ENCODE results near the gene CBARP. TPM values are rescaled to one million over a fixed set of nuclear protein-coding genes. Genes with fewer than 3 reads are reported as not detected.
A peak's percentile ranks its signal among the peaks of the same experiment; 100 is the strongest.
"Not testable (repeated sequence)": the region's sequence is repeated elsewhere in the genome, so short reads cannot be mapped to it uniquely, and the experiment has no call there.

CBARP gene
- total RNA-seq, 1 donor from 2014 or later = 1.5 TPM

GRCh38 chr19:1200614-1201013 lies 37.2 kb downstream of the CBARP start:
- DNase-seq (ENCODE audit: low spot score); H3K4me3 Mint-ChIP-seq; intact Hi-C loops (cut with micrococcal nuclease); H3K27ac Mint-ChIP-seq; H3K36me3 Mint-ChIP-seq (ENCODE audit: low read depth); H3K27me3 Mint-ChIP-seq (ENCODE audit: insufficient read depth); H3K9me3 Mint-ChIP-seq: not testable (repeated sequence)
- peaks cover 14% of the 10 kb centered on the region for H3K4me1 Mint-ChIP-seq (ENCODE audit: low read depth)

DNA sequence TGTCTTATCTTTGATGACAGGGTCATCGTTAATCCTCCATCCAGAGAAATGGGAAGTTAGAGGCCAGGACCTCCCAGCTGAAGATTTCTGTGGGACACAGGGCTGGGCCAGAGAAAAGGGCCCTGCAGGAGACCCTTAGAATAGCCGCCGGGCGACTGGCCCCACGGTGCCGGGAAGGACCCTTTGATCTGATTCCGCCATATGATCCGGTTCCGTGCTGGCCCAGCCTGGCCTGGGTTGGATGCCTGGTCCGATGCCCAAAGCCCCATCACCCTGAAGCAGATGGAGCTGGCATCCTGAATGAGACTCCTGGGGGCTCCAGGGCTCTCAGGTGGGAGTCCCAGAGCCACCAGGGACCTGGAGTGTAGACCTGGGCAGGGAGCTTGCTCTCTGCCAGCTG lies 38.3 kb downstream of the CBARP start:
- H3K9me3 Mint-ChIP-seq = no peaks in the 10 kb centered on the region
- H3K4me1 Mint-ChIP-seq (ENCODE audit: low read depth) = peaks cover 13% of the 10 kb centered on the region
- no peaks in the 10 kb centered on the region for H3K27me3 Mint-ChIP-seq (ENCODE audit: insufficient read depth)
- peaks cover 3% of the 10 kb centered on the region for H3K36me3 Mint-ChIP-seq (ENCODE audit: low read depth)
- no peak overlapping the region for H3K4me3 Mint-ChIP-seq
- H3K27ac Mint-ChIP-seq = no peak overlapping the region
- intact Hi-C loops (cut with micrococcal nuclease) = no loop called here
- no peak for DNase-seq (ENCODE audit: low spot score)

DNA sequence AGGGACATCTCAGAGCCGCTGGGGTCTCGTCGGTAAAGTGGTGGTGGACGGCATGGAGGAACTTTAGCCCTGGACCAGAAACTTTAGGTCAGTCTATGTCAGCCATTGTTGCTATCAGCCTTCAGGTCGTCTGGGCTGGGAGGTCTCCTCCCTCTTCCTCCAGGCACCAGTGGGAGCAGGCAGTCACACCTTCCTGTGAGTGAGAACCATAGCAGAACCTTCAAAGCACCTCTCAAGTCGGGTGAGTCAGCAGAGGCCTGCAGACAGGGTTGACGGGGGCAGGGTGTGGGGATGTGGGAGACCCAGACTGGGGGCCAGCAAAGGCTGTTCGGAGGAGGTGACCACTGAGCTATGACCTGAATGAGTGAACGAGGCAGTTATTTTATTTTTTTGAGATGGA lies 48.4 kb downstream of the CBARP start:
- no peaks in the 10 kb centered on the region for H3K9me3 Mint-ChIP-seq
- intact Hi-C loops (cut with micrococcal nuclease) = loop anchor here (1.0 kb wide), 2 partner anchors 15 to 90 kb away; partner anchors contain the start of gene SBNO2
- H3K36me3 Mint-ChIP-seq (ENCODE audit: low read depth) = no peaks in the 10 kb centered on the region
- H3K27ac Mint-ChIP-seq = peak overlapping the region; percentile 83
- peak overlapping the region; percentile 46 for H3K4me3 Mint-ChIP-seq
- DNase-seq (ENCODE audit: low spot score) = peak; percentile 56
- H3K27me3 Mint-ChIP-seq (ENCODE audit: insufficient read depth) = no peaks in the 10 kb centered on the region
- H3K4me1 Mint-ChIP-seq (ENCODE audit: low read depth) = peaks cover 34% of the 10 kb centered on the region

GRCh38 chr19:1183543-1184172 lies 54.1 kb downstream of the CBARP start:
- Mint-ChIP-seq H3K27me3 (ENCODE audit: insufficient read depth) (no peaks in the 10 kb centered on the region), H3K4me3 (no peak overlapping the region), H3K4me1 (ENCODE audit: low read depth) (peaks cover 22% of the 10 kb centered on the region), H3K27ac (no peak overlapping the region), H3K9me3 (no peaks in the 10 kb centered on the region), H3K36me3 (ENCODE audit: low read depth) (peaks cover 1% of the 10 kb centered on the region)
- no peak for DNase-seq (ENCODE audit: low spot score)
- intact Hi-C loops (cut with micrococcal nuclease) = no loop called here

DNA sequence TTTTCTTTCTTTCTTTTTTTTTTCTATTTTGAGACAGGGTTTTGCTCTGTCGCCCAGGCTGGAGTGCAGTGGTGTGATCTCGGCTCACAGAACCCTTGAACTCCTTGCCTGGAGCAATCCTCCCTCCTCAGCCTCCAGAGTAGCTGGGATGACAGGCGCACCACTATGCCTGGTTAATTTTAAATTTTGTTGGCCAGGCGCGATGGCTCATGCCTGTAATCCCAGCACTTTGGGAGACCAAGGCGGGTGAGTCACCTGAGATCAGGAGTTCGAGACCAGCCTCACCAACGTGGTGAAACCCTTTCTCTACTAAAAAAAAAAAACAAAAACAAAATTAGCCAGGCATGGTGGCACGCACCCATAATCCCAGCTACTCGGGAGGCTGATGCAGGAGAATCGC lies 55.1 kb downstream of the CBARP start:
- Mint-ChIP-seq H3K4me3 (no peak overlapping the region), H3K27me3 (ENCODE audit: insufficient read depth) (no peaks in the 10 kb centered on the region), H3K4me1 (ENCODE audit: low read depth) (peaks cover 24% of the 10 kb centered on the region), H3K36me3 (ENCODE audit: low read depth) (peaks cover 1% of the 10 kb centered on the region), H3K9me3 (no peaks in the 10 kb centered on the region), H3K27ac (no peak overlapping the region)
- no peak for DNase-seq (ENCODE audit: low spot score)
- intact Hi-C loops (cut with micrococcal nuclease) = no loop called here

DNA sequence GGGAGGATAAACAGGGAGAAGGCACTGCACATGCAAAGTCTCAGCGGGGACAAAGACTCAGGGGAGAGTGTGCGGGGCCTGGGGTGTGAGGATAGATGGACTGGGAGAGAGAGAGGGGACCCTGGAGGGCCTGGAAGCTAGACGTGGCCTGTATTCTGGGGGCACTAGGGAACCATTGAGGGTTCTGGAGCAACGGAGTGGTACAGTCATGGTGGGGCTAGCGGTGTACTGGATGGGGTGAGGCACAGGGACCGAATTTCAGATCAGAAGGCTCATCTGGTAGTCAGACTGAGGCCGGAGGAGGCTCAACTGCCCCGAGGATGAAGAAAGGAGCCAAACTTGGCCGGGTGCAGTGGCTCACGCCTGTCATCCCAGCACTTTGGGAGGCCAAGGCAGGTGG lies 55.7 kb downstream of the CBARP start:
- no peak for DNase-seq (ENCODE audit: low spot score)
- H3K4me3 Mint-ChIP-seq = no peak overlapping the region
- no peaks in the 10 kb centered on the region for H3K27me3 Mint-ChIP-seq (ENCODE audit: insufficient read depth)
- peaks cover 30% of the 10 kb centered on the region for H3K4me1 Mint-ChIP-seq (ENCODE audit: low read depth)
- H3K36me3 Mint-ChIP-seq (ENCODE audit: low read depth) = peaks cover 1% of the 10 kb centered on the region
- H3K9me3 Mint-ChIP-seq = no peaks in the 10 kb centered on the region
- intact Hi-C loops (cut with micrococcal nuclease) = no loop called here
- H3K27ac Mint-ChIP-seq = peak overlapping the region; percentile 31

DNA sequence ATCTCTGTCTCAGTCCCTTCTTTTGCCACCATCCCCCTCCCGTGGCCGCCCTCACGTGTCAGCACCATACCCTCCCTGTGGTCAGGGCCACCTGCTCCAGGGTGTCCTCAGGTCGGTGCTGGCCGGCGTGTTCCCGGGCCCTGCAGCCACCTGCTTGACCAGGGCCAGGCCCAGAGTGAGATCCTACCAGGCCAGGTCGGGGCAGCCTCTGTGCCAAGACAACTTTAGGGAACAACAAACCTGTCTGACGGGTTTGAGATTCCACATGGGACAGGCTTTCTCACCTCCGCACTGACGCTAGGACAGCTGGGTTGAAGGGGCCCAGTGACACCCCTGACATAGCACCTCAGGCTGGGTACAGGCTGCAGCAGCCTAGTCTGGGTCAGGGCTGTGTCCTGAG lies 56.2 kb downstream of the CBARP start:
- no peak for DNase-seq (ENCODE audit: low spot score)
- no peak overlapping the region for H3K4me3 Mint-ChIP-seq
- H3K9me3 Mint-ChIP-seq = no peaks in the 10 kb centered on the region
- peaks cover 1% of the 10 kb centered on the region for H3K36me3 Mint-ChIP-seq (ENCODE audit: low read depth)
- peak overlapping the region; percentile 31 for H3K27ac Mint-ChIP-seq
- intact Hi-C loops (cut with micrococcal nuclease) = no loop called here
- H3K27me3 Mint-ChIP-seq (ENCODE audit: insufficient read depth) = no peaks in the 10 kb centered on the region
- H3K4me1 Mint-ChIP-seq (ENCODE audit: low read depth) = peaks cover 31% of the 10 kb centered on the region

Other genes with a start within 250 kb of the CBARP start
- gene GRIN3B, start 237.6 kb downstream of the CBARP start, total RNA-seq = not detected in 2 replicates
- gene TMEM259, start 216.9 kb downstream of the CBARP start, total RNA-seq = 162 and 170 TPM in 2 replicates
- gene RNU6-2, start 216.5 kb downstream of the CBARP start, total RNA-seq = not detected in 2 replicates
- gene CNN2, start 211.4 kb downstream of the CBARP start, total RNA-seq = 112 and 114 TPM in 2 replicates
- 15.8 and 18.3 TPM in 2 replicates for gene ABCA7, start 197.9 kb downstream of the CBARP start, total RNA-seq
- gene ARHGAP45, start 170.8 kb downstream of the CBARP start, total RNA-seq = 201 and 202 TPM in 2 replicates
- gene POLR2E, start 142.6 kb downstream of the CBARP start, total RNA-seq = 265 and 282 TPM in 2 replicates
- 236 and 241 TPM in 2 replicates for gene GPX4, start 134.0 kb downstream of the CBARP start, total RNA-seq
- 95.5 and 96.9 TPM in 2 replicates for gene SBNO2, start 63.7 kb downstream of the CBARP start, total RNA-seq
- 69.6 and 71.3 TPM in 2 replicates for gene STK11, start 32.2 kb downstream of the CBARP start, total RNA-seq
- 234 and 239 TPM in 2 replicates for gene ATP5F1D, start 3.7 kb upstream of the CBARP start, total RNA-seq
- 87.6 and 91.6 TPM in 2 replicates for gene MIDN, start 10.6 kb upstream of the CBARP start, total RNA-seq
- gene CIRBP, start 31.3 kb upstream of the CBARP start, total RNA-seq = 245 and 256 TPM in 2 replicates
- gene FAM174C, start 37.5 kb upstream of the CBARP start, total RNA-seq = 119 and 128 TPM in 2 replicates
- gene EFNA2, start 47.9 kb upstream of the CBARP start, total RNA-seq = not detected in 2 replicates
- 97.9 and 98.8 TPM in 2 replicates for gene NDUFS7, start 145.9 kb upstream of the CBARP start, total RNA-seq
- gene GAMT, start 163.5 kb upstream of the CBARP start, total RNA-seq = 21.7 and 22.3 TPM in 2 replicates
- 301 and 304 TPM in 2 replicates for gene DAZAP1, start 169.6 kb upstream of the CBARP start, total RNA-seq
- gene RPS15, start 200.4 kb upstream of the CBARP start, total RNA-seq = 1,387 and 1,455 TPM in 2 replicates
- gene APC2, start 212.1 kb upstream of the CBARP start, total RNA-seq = 0.16 and 0.17 TPM in 2 replicates
- gene C19orf25, start 241.2 kb upstream of the CBARP start, total RNA-seq = 37.1 and 38.5 TPM in 2 replicates

Data from activated T-helper 1 cell treated with anti-CD3 and anti-CD28 coated beads, Interleukin-12 subunit alpha, Interleukin-12 subunit beta, Interleukin-2, Interleukin-4 antibody, amounts not matched to agents 30 ng/mL and 10 ng/mL and 1 ng/mL, durations not matched to agents 14 hours and 24 hours and 36 hours (primary cell).